GM18498 (cell line): ENCODE measurements around the gene PIWIL4.

Experiments
- ATAC-seq: cut with Tn5 transposase; IDR thresholded peaks from one replicate; pipeline ENCODE4 v1.9.1; 2021; ENCODE audit warnings: mild to moderate bottlenecking, moderate library complexity; ENCODE audit not compliant: unreplicated experiment

PIWIL4 gene

GRCh38 chr11:94661444-94661843, 94.3 kb downstream of the PIWIL4 start:
- no peak for ATAC-seq

- ATAC-seq: no peak
Measured at GRCh38 chr11:94662065-94662779, 95.1 kb downstream of the PIWIL4 start.

GRCh38 chr11:94662846-94663390, 95.8 kb downstream of the PIWIL4 start:
- ATAC-seq: no peak

GRCh38 chr11:94664346-94664745, 97.2 kb downstream of the PIWIL4 start:
- no peak for ATAC-seq

GRCh38 chr11:94665116-94665659, 98.0 kb downstream of the PIWIL4 start:
- no peak for ATAC-seq

- ATAC-seq: no peak
Measured at GRCh38 chr11:94666792-94667721, 99.9 kb downstream of the PIWIL4 start.

- no peak for ATAC-seq
Measured at GRCh38 chr11:94668212-94668793, 101.1 kb downstream of the PIWIL4 start.

GRCh38 chr11:94669023-94669422, 101.9 kb downstream of the PIWIL4 start:
- ATAC-seq: no peak
